Measurements from ENCODE around the gene KLF2.
"Not testable (repeated sequence)": the region's sequence is repeated elsewhere in the genome, so short reads cannot be mapped to it uniquely, and the experiment has no call there.

KLF2 gene

GRCh38 chr19:16333001-16333586, 8.5 kb downstream of the KLF2 start:
- intact Hi-C loops (cut with DNase I): no loop called here

GRCh38 chr19:16334411-16334810, 9.8 kb downstream of the KLF2 start:
- DNase-seq: no peak
- intact Hi-C loops (cut with DNase I): no loop called here

More at GRCh38 chr19:16333001-16333586, 8.5 kb downstream of the KLF2 start:
- no peak for DNase-seq

GRCh38 chr19:16335226-16335625, 10.6 kb downstream of the KLF2 start:
- intact Hi-C loops (cut with DNase I): no loop called here

GRCh38 chr19:16336571-16336970, 11.9 kb downstream of the KLF2 start:
- DNase-seq: no peak
- intact Hi-C loops (cut with DNase I): no loop called here

More at GRCh38 chr19:16335226-16335625, 10.6 kb downstream of the KLF2 start:
- no peak for DNase-seq

GRCh38 chr19:16337809-16338469, 13.3 kb downstream of the KLF2 start:
- intact Hi-C loops (cut with DNase I): no loop called here
- no peak for DNase-seq

- DNase-seq: no peak
- intact Hi-C loops (cut with DNase I): no loop called here
These were observed 14.1 kb downstream of the KLF2 start for GRCh38 chr19:16338470-16339360.

GRCh38 chr19:16339361-16339725, 14.7 kb downstream of the KLF2 start:
- no peak for DNase-seq
- intact Hi-C loops (cut with DNase I): no loop called here

- no peak for DNase-seq
- intact Hi-C loops (cut with DNase I): no loop called here
These were observed 15.5 kb downstream of the KLF2 start for GRCh38 chr19:16340092-16340491.

GRCh38 chr19:16340654-16341053, 16.0 kb downstream of the KLF2 start:
- intact Hi-C loops (cut with DNase I): no loop called here
- no peak for DNase-seq

- DNase-seq: peak in 6 of 10 donors; percentile 31 to 77 (median 50)
These were observed 17.5 kb downstream of the KLF2 start for GRCh38 chr19:16342002-16342715.

GRCh38 chr19:16343156-16343555, 18.5 kb downstream of the KLF2 start:
- intact Hi-C loops (cut with DNase I): no loop called here

More at GRCh38 chr19:16342002-16342715, 17.5 kb downstream of the KLF2 start:
- intact Hi-C loops (cut with DNase I): no loop called here

GRCh38 chr19:16345457-16345856, 20.8 kb downstream of the KLF2 start:
- no peak for DNase-seq
- intact Hi-C loops (cut with DNase I): no loop called here

More at GRCh38 chr19:16343156-16343555, 18.5 kb downstream of the KLF2 start:
- no peak for DNase-seq

GRCh38 chr19:16347099-16347498, 22.5 kb downstream of the KLF2 start:
- intact Hi-C loops (cut with DNase I); DNase-seq: not testable (repeated sequence)

GRCh38 chr19:16347706-16348105, 23.1 kb downstream of the KLF2 start:
- DNase-seq: no peak
- intact Hi-C loops (cut with DNase I): no loop called here

GRCh38 chr19:16349551-16350152, 25.0 kb downstream of the KLF2 start:
- intact Hi-C loops (cut with DNase I): no loop called here
- no peak for DNase-seq

GRCh38 chr19:16351133-16351809, 26.6 kb downstream of the KLF2 start:
- intact Hi-C loops (cut with DNase I): no loop called here
- DNase-seq: no peak

GRCh38 chr19:16355293-16356043, 30.8 kb downstream of the KLF2 start:
- peak in 5 of 10 donors; percentile 10 to 93 (median 51) for DNase-seq
- intact Hi-C loops (cut with DNase I): no loop called here

- DNase-seq: no peak
- intact Hi-C loops (cut with DNase I): no loop called here
These were observed 33.8 kb downstream of the KLF2 start for GRCh38 chr19:16358456-16358855.

GRCh38 chr19:16359074-16359473, 34.4 kb downstream of the KLF2 start:
- intact Hi-C loops (cut with DNase I): no loop called here
- no peak for DNase-seq

All from posterior cingulate gyrus (tissue), 11 donors.